ENCODE results near the gene RAB42. TPM values are rescaled to one million over a fixed set of nuclear protein-coding genes. Genes with fewer than 3 reads are reported as not detected.

Gene RAB42
- total and polyA plus RNA-seq, 5 donors: 0.59 to 1.8 (median 1.4) TPM

Other genes with a start within 250 kb of the RAB42 start
- 10 to 100 TPM; 18.6 to 27.4 (median 22.4) TPM for gene PHACTR4, start 222.5 kb upstream of the RAB42 start, total RNA-seq
- gene PHACTR4, start 222.5 kb upstream of the RAB42 start, polyA plus RNA-seq: 15.9 TPM
- gene RCC1, start 86.2 kb upstream of the RAB42 start, total RNA-seq: 1 to 10 TPM; 4.4 to 8.3 (median 6.7) TPM
- gene RCC1, start 86.2 kb upstream of the RAB42 start, polyA plus RNA-seq: 4.1 TPM
- 10 to 100 TPM; 13.4 to 19.0 (median 16.1) TPM for gene TRNAU1AP, start 39.2 kb upstream of the RAB42 start, total RNA-seq
- gene TRNAU1AP, start 39.2 kb upstream of the RAB42 start, polyA plus RNA-seq: 17.0 TPM
- 10 to 100 TPM; 17.2 to 23.7 (median 21.9) TPM for gene TAF12, start 50.8 kb downstream of the RAB42 start, total RNA-seq
- 34.0 TPM for gene TAF12, start 50.8 kb downstream of the RAB42 start, polyA plus RNA-seq
- gene RNU11, start 56.3 kb downstream of the RAB42 start, total RNA-seq: not detected
- gene RNU11, start 56.3 kb downstream of the RAB42 start, polyA plus RNA-seq: not detected
- gene GMEB1, start 76.5 kb downstream of the RAB42 start, total RNA-seq: 1 to 10 TPM; 6.9 to 7.7 (median 7.3) TPM
- 2.9 TPM for gene GMEB1, start 76.5 kb downstream of the RAB42 start, polyA plus RNA-seq
- 10 to 100 TPM; 34.0 to 43.3 (median 36.1) TPM for gene YTHDF2, start 144.7 kb downstream of the RAB42 start, total RNA-seq
- gene YTHDF2, start 144.7 kb downstream of the RAB42 start, polyA plus RNA-seq: 27.2 TPM
- gene OPRD1, start 219.9 kb downstream of the RAB42 start, total RNA-seq: not detected
- under 0.01 TPM for gene OPRD1, start 219.9 kb downstream of the RAB42 start, polyA plus RNA-seq

Measured in right cardiac atrium (tissue), 5 donors.